Epithelial cell of esophagus (primary cell): ENCODE measurements around the gene RUNX1.

ENCODE experiments used
- DNase-seq: peaks from one replicate; pipeline ENCODE4 v3.0.0; 2010; ENCODE audit warnings: low read depth
- H3K4me3 ChIP-seq: 2 replicates; pipeline ENCODE4 v1.5.1; 2011; ENCODE audit warnings: mild to moderate bottlenecking, low read length, control low read depth
- TF ChIP-seq, protein P1 (sequence below): IDR thresholded peaks from 2 replicates; pipeline ENCODE4 v1.5.1; 2011; ENCODE audit warnings: low read depth, mild to moderate bottlenecking, low read length, control low read depth, inconsistent platforms; ENCODE audit not compliant: insufficient read depth; ENCODE audit errors: missing control alignments

Gene RUNX1

DNA sequence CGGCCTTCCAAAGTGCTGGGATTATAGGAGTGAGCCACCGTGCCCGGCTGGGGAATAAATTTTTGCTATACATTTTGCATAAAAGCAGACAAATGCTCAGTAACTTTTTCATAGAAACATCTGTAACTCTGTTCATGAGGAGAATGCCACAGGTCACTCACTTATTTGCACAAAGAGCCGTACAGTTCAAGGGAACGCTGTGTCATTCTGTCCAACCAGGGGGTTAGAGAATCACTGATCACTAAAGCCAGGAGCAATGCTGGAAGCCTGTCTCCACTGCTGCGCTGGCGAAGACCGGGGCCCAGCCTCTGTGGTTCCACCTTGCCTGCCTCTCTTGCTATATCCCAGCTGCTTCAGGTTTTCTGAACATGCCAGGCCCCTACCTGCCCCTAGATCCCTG, 58.3 kb downstream of the RUNX1 start:
- TF ChIP-seq, protein P1, sequence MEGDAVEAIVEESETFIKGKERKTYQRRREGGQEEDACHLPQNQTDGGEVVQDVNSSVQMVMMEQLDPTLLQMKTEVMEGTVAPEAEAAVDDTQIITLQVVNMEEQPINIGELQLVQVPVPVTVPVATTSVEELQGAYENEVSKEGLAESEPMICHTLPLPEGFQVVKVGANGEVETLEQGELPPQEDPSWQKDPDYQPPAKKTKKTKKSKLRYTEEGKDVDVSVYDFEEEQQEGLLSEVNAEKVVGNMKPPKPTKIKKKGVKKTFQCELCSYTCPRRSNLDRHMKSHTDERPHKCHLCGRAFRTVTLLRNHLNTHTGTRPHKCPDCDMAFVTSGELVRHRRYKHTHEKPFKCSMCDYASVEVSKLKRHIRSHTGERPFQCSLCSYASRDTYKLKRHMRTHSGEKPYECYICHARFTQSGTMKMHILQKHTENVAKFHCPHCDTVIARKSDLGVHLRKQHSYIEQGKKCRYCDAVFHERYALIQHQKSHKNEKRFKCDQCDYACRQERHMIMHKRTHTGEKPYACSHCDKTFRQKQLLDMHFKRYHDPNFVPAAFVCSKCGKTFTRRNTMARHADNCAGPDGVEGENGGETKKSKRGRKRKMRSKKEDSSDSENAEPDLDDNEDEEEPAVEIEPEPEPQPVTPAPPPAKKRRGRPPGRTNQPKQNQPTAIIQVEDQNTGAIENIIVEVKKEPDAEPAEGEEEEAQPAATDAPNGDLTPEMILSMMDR: no peak
- DNase-seq: no peak
- no peak overlapping the region for H3K4me3 ChIP-seq

DNA sequence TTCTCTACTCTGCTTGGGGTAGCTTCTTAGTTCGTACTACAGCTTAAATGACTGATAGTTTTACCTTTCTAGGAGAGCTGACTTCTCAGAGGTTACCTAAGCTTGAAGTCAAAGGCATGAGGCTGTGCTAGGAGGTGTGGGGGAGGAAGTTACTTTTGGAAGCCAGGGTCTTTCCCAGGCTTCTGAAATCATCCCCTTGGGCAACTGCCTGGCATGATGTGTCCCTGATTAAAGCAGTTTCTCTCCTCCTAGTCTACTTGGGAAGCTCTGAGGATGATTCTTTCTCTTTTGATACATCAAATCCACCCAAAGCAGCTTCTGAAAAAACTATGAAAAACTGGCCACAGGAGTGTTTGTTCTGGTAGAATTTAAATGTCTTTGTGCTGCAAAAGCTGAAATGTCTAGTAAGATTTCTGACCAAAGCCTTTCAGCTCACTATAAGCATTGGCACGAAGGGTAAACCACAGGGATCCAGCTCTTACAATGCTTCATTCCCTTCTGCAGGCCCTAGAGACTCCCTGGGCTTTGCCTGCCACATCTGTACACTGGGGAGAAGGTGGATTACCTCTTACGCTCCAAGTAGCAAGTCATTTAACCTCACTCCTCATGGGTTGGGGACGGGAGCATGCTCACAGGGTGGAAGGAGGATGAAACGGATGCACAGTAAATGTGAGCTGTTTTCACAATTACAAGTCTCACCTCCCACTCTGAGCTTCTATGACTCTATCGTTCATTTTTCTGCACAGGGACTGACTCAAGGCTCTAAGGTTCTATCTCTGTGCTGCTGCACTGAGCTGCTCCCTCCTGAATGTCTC, 59.6 kb downstream of the RUNX1 start:
- H3K4me3 ChIP-seq: no peak overlapping the region
- no peak for DNase-seq
- TF ChIP-seq, protein P1: no peak

DNA sequence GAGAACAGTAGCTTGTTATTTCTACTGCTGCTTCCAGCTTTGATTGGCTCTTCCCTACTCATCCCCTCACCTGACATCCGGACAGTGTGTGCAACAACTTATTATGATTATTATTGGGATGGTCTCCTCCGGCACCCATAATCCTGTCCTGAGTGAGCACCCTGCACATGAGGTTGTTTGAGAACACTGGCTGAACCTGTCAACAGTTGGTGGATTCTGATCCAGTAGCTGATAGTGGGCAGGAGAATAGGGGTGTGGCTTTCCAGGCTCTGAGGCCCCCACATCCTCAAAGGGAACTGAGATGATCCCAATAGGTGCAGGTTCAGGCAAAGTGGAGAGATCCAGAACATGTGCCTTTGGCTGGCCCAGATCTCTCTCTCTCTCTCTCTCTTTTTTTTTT, 60.5 kb downstream of the RUNX1 start:
- H3K4me3 ChIP-seq: no peak overlapping the region
- TF ChIP-seq, protein P1: no peak
- no peak for DNase-seq

DNA sequence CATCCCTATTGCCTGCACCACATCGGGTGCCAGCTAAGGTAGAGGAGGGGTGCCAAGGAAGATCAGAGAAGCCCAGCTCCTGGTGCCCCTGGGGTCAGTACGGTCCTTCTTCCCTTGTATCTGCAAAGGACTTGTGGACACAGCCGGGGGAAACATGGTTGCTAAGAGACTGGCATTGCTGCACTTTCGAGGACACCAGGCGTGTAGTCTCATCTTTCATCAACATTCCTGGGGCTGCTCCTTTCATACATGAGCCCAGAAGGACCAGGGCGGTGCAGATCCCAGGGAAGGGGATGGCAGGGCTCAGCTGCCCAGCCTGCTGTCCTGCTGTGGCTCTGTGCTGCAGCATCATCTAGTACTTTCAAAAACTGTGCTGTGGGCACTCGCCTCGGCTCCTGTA, 61.0 kb downstream of the RUNX1 start:
- no peak for DNase-seq
- H3K4me3 ChIP-seq: no peak overlapping the region
- TF ChIP-seq, protein P1: no peak

DNA sequence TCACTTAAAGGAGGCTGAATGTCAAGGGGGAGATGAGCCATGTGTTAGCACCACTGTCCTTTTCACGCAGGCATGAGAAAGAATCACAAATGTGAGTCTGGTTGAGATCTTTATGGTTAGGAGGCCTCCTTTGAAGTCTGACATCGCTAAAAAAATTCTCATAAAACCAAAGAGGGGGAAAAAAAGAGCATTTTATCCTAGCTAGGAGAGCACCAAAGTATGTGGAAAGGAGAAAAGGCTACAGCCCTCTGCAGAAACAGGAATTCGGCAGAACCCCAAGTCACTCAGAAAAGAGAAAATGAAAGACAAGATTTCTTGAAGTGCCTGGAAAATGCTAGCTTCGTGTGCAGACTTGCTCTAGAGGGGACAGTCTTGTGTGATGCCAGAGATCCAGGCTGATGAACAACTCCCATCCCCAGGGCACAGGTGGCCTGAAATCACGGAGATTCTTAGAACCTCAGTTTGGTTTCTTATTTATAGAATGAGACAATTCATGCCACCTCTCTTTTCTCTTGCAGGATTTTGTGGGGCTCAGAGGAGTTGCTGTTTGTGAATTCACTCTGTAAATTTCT, 61.5 kb downstream of the RUNX1 start:
- no peak overlapping the region for H3K4me3 ChIP-seq
- no peak for DNase-seq
- TF ChIP-seq, protein P1: no peak

DNA sequence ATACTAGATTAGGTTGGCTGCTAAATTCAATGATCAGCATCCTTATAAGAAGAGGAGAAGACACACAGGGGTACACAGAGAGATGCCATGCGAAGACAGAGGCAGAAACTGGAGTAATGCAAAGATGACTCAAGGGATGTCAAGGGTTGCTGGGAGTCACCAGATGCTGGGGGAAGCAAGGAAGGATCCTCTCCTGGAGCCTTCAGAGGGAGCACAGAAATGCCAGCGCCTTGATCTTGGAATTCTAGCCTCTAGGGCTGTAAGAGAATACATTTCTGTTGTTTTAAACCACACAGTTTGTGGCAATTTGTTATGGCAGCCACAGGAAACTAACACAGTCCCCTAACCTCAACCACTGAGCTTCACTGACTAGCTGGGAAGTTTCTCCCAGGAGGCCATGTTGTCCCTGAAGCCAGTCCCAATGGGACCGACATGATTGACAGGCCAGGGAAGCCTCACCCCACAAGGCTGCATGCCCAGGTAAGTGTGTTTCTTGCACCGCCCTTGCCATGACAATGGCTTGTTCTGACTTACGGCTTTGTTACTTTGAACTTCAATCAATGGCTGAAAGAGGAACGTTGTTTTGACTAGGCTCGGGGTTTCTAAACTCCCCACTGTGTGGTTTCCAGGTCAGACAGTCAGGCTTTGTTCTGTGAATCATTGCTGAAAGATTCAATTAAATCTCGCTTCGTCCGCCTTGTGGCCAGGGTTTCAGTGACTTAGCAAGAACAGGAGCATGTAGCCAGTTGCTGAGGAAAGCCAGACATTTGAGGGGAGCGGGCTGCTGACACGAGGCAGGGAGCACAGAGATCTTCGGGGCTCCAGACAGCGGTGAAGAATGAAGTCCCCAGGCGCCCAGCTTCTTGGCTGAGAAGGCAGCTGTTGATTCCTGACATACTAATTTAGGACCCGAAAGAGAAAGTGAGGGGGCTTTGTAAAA, 62.3 kb downstream of the RUNX1 start:
- TF ChIP-seq, protein P1: no peak
- peak; percentile 40 for DNase-seq
- H3K4me3 ChIP-seq: no peak overlapping the region
